ENCODE data around the gene AOAH. TPM values are rescaled to one million over a fixed set of nuclear protein-coding genes. Genes with fewer than 3 reads are reported as not detected.

The AOAH gene
- total RNA-seq, 2 experiments from 2014 or later = 17.7 to 18.0 TPM

- H3K4me1 Mint-ChIP-seq (ENCODE audit: low read depth) = peaks cover 55% of the 10 kb centered on the region
- ATAC-seq = no peak
- H3K27me3 Mint-ChIP-seq (ENCODE audit: low read depth) = no peaks in the 10 kb centered on the region
- no peak overlapping the region for H3K4me3 Mint-ChIP-seq
- no peaks in the 10 kb centered on the region for H3K9me3 Mint-ChIP-seq (ENCODE audit: insufficient read depth)
- DNase-seq = no peak
- CTCF ChIA-PET = interaction anchor here (0.6 to 1.1 kb wide), 3 partner anchors 28 to 174 kb away, joined by 3 read pairs; no protein-coding TSS in a partner anchor
- POLR2A ChIA-PET = no interaction called here
- H3K36me3 Mint-ChIP-seq (ENCODE audit: low read depth) = peaks cover 2% of the 10 kb centered on the region
- peak overlapping the region; percentile 58 for H3K27ac Mint-ChIP-seq
These were observed 117.9 kb downstream of the AOAH start for GRCh38 chr7:36606153-36606975.

- ATAC-seq (no peak), DNase-seq (no peak)
- H3K36me3 Mint-ChIP-seq (ENCODE audit: low read depth) = peaks cover 2% of the 10 kb centered on the region
- peaks cover 62% of the 10 kb centered on the region for H3K4me1 Mint-ChIP-seq (ENCODE audit: low read depth)
- ChIA-PET CTCF (interaction anchor here (1.1 to 1.2 kb wide), 2 partner anchors 64 to 76 kb away, joined by 3 read pairs; no protein-coding TSS in a partner anchor), POLR2A (no interaction called here)
- no peaks in the 10 kb centered on the region for H3K9me3 Mint-ChIP-seq (ENCODE audit: insufficient read depth)
- no peak overlapping the region for H3K4me3 Mint-ChIP-seq
- no peaks in the 10 kb centered on the region for H3K27me3 Mint-ChIP-seq (ENCODE audit: low read depth)
- peak overlapping the region; percentile 68 for H3K27ac Mint-ChIP-seq
These were observed 118.8 kb downstream of the AOAH start for GRCh38 chr7:36605261-36606051.

- ChIA-PET CTCF (interaction anchor here (0.9 to 1.2 kb wide), 4 partner anchors 14 to 118 kb away, joined by 3 read pairs; no protein-coding TSS in a partner anchor), POLR2A (no interaction called here)
- Mint-ChIP-seq H3K36me3 (ENCODE audit: low read depth) (peaks cover 5% of the 10 kb centered on the region), H3K4me3 (no peak overlapping the region), H3K27ac (no peak overlapping the region), H3K4me1 (ENCODE audit: low read depth) (peaks cover 62% of the 10 kb centered on the region), H3K27me3 (ENCODE audit: low read depth) (no peaks in the 10 kb centered on the region), H3K9me3 (ENCODE audit: insufficient read depth) (no peaks in the 10 kb centered on the region)
- ATAC-seq (no peak), DNase-seq (no peak)
These were observed 119.5 kb downstream of the AOAH start for GRCh38 chr7:36604806-36605205.

GRCh38 chr7:36602934-36603887 lies 121.1 kb downstream of the AOAH start:
- POLR2A ChIA-PET = no interaction called here
- Mint-ChIP-seq H3K9me3 (ENCODE audit: insufficient read depth) (no peaks in the 10 kb centered on the region), H3K27ac (peak overlapping the region; percentile 37), H3K4me1 (ENCODE audit: low read depth) (peaks cover 56% of the 10 kb centered on the region), H3K36me3 (ENCODE audit: low read depth) (peaks cover 5% of the 10 kb centered on the region), H3K4me3 (no peak overlapping the region), H3K27me3 (ENCODE audit: low read depth) (no peaks in the 10 kb centered on the region)
- CTCF ChIA-PET = interaction anchor here (1.0 to 1.2 kb wide), 4 partner anchors 15 to 384 kb away, joined by 3 read pairs; no protein-coding TSS in a partner anchor
- ATAC-seq (no peak), DNase-seq (no peak)

- Mint-ChIP-seq H3K36me3 (ENCODE audit: low read depth) (peaks cover 5% of the 10 kb centered on the region), H3K4me1 (ENCODE audit: low read depth) (peaks cover 61% of the 10 kb centered on the region), H3K27ac (no peak overlapping the region), H3K27me3 (ENCODE audit: low read depth) (no peaks in the 10 kb centered on the region), H3K9me3 (ENCODE audit: insufficient read depth) (no peaks in the 10 kb centered on the region), H3K4me3 (no peak overlapping the region)
- CTCF ChIA-PET = interaction anchor here (1.0 kb wide), 1 partner anchor 384 kb away, joined by 3 read pairs; no protein-coding TSS in a partner anchor
- DNase-seq (no peak), ATAC-seq (no peak)
- POLR2A ChIA-PET = no interaction called here
These were observed 121.8 kb downstream of the AOAH start for GRCh38 chr7:36602511-36602910.

GRCh38 chr7:36601601-36602000 lies 122.7 kb downstream of the AOAH start:
- ATAC-seq (no peak), DNase-seq (no peak)
- CTCF ChIA-PET = no interaction called here
- POLR2A ChIA-PET = interaction anchor here (0.6 kb wide), 1 partner anchor 165 kb away, joined by 4 read pairs; no protein-coding TSS in a partner anchor
- peaks cover 5% of the 10 kb centered on the region for H3K36me3 Mint-ChIP-seq (ENCODE audit: low read depth)
- no peak overlapping the region for H3K27ac Mint-ChIP-seq
- H3K27me3 Mint-ChIP-seq (ENCODE audit: low read depth) = no peaks in the 10 kb centered on the region
- H3K4me3 Mint-ChIP-seq = no peak overlapping the region
- no peaks in the 10 kb centered on the region for H3K9me3 Mint-ChIP-seq (ENCODE audit: insufficient read depth)
- H3K4me1 Mint-ChIP-seq (ENCODE audit: low read depth) = peaks cover 59% of the 10 kb centered on the region

GRCh38 chr7:36600869-36601530 lies 123.3 kb downstream of the AOAH start:
- Mint-ChIP-seq H3K9me3 (ENCODE audit: insufficient read depth) (no peaks in the 10 kb centered on the region), H3K27me3 (ENCODE audit: low read depth) (no peaks in the 10 kb centered on the region), H3K27ac (no peak overlapping the region), H3K36me3 (ENCODE audit: low read depth) (peaks cover 5% of the 10 kb centered on the region), H3K4me3 (no peak overlapping the region), H3K4me1 (ENCODE audit: low read depth) (peaks cover 53% of the 10 kb centered on the region)
- DNase-seq (no peak), ATAC-seq (peak; percentile 23)
- ChIA-PET CTCF (no interaction called here), POLR2A (interaction anchor here (0.6 kb wide), 1 partner anchor 165 kb away, joined by 4 read pairs; no protein-coding TSS in a partner anchor)

- Mint-ChIP-seq H3K4me3 (no peak overlapping the region), H3K4me1 (ENCODE audit: low read depth) (peaks cover 46% of the 10 kb centered on the region), H3K36me3 (ENCODE audit: low read depth) (peaks cover 5% of the 10 kb centered on the region), H3K27me3 (ENCODE audit: low read depth) (no peaks in the 10 kb centered on the region), H3K9me3 (ENCODE audit: insufficient read depth) (no peaks in the 10 kb centered on the region), H3K27ac (no peak overlapping the region)
- DNase-seq = no peak
- POLR2A ChIA-PET = no interaction called here
- CTCF ChIA-PET = no interaction called here
- ATAC-seq = no peak
These were observed 124.0 kb downstream of the AOAH start for GRCh38 chr7:36600314-36600682.

GRCh38 chr7:36599645-36600313 lies 124.5 kb downstream of the AOAH start:
- no peaks in the 10 kb centered on the region for H3K9me3 Mint-ChIP-seq (ENCODE audit: insufficient read depth)
- DNase-seq (no peak), ATAC-seq (no peak)
- no peak overlapping the region for H3K4me3 Mint-ChIP-seq
- H3K27me3 Mint-ChIP-seq (ENCODE audit: low read depth) = no peaks in the 10 kb centered on the region
- H3K4me1 Mint-ChIP-seq (ENCODE audit: low read depth) = peaks cover 41% of the 10 kb centered on the region
- no peak overlapping the region for H3K27ac Mint-ChIP-seq
- ChIA-PET POLR2A (no interaction called here), CTCF (interaction anchor here (0.6 to 1.0 kb wide), 2 partner anchors 29 to 190 kb away, joined by 3 to 4 read pairs; no protein-coding TSS in a partner anchor)
- H3K36me3 Mint-ChIP-seq (ENCODE audit: low read depth) = peaks cover 8% of the 10 kb centered on the region

- no peak overlapping the region for H3K4me3 Mint-ChIP-seq
- DNase-seq = no peak
- H3K36me3 Mint-ChIP-seq (ENCODE audit: low read depth) = peaks cover 15% of the 10 kb centered on the region
- ChIA-PET CTCF (interaction anchor here (1.3 kb wide), 1 partner anchor 20 kb away, joined by 3 read pairs; no protein-coding TSS in a partner anchor), POLR2A (no interaction called here)
- H3K4me1 Mint-ChIP-seq (ENCODE audit: low read depth) = peaks cover 35% of the 10 kb centered on the region
- no peaks in the 10 kb centered on the region for H3K9me3 Mint-ChIP-seq (ENCODE audit: insufficient read depth)
- H3K27ac Mint-ChIP-seq = no peak overlapping the region
- no peaks in the 10 kb centered on the region for H3K27me3 Mint-ChIP-seq (ENCODE audit: low read depth)
- no peak for ATAC-seq
These were observed 126.1 kb downstream of the AOAH start for GRCh38 chr7:36598054-36598674.

All from activated CD8-positive, alpha-beta T cell treated with anti-CD3 and anti-CD28 coated beads, Interleukin-2, amount 10 ng/mL, durations not matched to agents 7 days and 5 days (primary cell).